Dermis microvascular lymphatic vessel endothelial cell (primary cell): Measurements from ENCODE around the gene CLGN. TPM values are rescaled to one million over a fixed set of nuclear protein-coding genes. Genes with fewer than 3 reads are reported as not detected.

ENCODE experiments used
- total RNA-seq: library from RNA; depleted of rRNA; stranded (reverse); fragments of >200 nt; gene quantifications from 2 replicates; pipeline ENCODE4 v1.2.1, GENCODE V29; 2014

Gene CLGN
- total RNA-seq, 1 donor from 2014 or later: 0.26 TPM

Other genes with a start within 250 kb of the CLGN start
- 34.8 and 37.6 TPM in 2 replicates for gene SCOC, start 54.0 kb downstream of the CLGN start, total RNA-seq
- not detected in 2 replicates for gene MGAT4D, start 70.6 kb upstream of the CLGN start, total RNA-seq
- gene ELMOD2, start 96.5 kb upstream of the CLGN start, total RNA-seq: 11.5 and 11.6 TPM in 2 replicates
- gene UCP1, start 141.3 kb upstream of the CLGN start, total RNA-seq: not detected in 2 replicates